T-helper 1 cell treated with Interleukin-12 subunit alpha and Interleukin-12 subunit beta and Interleukin-4 antibody, amounts not matched to agents 30 μg/mL and 1 μg/mL, for 36 hours (primary cell): ENCODE data around the gene FAM3D.

Experiments used
- H3K27ac Mint-ChIP-seq: one replicate; pipeline ENCODE4 v1.8.0; 2021; ENCODE audit warnings: mild to moderate bottlenecking, mixed read lengths
- H3K27me3 Mint-ChIP-seq: one replicate; pipeline ENCODE4 v1.8.0; 2021; ENCODE audit warnings: low read depth, mixed read lengths
- H3K36me3 Mint-ChIP-seq: one replicate; pipeline ENCODE4 v1.8.0; 2021; ENCODE audit warnings: low read depth, mixed read lengths
- H3K4me1 Mint-ChIP-seq: one replicate; pipeline ENCODE4 v1.8.0; 2021; ENCODE audit warnings: low read depth, mixed read lengths
- H3K4me3 Mint-ChIP-seq: one replicate; pipeline ENCODE4 v1.8.0; 2021; ENCODE audit warnings: mild to moderate bottlenecking, moderate library complexity, mixed read lengths
- H3K9me3 Mint-ChIP-seq: one replicate; pipeline ENCODE4 v1.8.0; 2021; ENCODE audit warnings: mixed read lengths

Gene FAM3D

DNA sequence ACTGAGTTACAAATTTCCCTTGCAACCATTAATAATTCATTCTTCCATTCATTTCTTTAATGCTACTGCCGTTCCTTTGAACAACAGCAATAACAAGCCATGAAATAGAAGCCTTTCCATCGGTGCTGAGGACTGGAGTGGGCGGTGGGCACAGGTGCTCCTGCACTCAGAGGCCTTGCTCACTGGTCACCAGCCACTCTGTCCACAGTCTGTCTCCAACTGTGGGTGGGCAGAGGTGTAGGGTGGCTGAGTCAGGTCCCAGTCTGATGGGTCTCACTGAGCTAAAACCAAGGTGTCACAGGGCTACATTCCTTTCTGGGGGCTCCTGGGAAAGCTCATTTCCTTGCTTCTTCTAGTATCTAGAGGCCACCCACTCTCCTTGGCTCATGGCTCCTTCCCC, 6.3 kb upstream of the FAM3D start:
- no peaks in the 10 kb centered on the region for H3K36me3 Mint-ChIP-seq
- no peak overlapping the region for H3K27ac Mint-ChIP-seq
- no peak overlapping the region for H3K4me3 Mint-ChIP-seq
- no peaks in the 10 kb centered on the region for H3K4me1 Mint-ChIP-seq
- H3K9me3 Mint-ChIP-seq, result peaks cover 5% of the 10 kb centered on the region
- H3K27me3 Mint-ChIP-seq, result peaks cover 21% of the 10 kb centered on the region

DNA sequence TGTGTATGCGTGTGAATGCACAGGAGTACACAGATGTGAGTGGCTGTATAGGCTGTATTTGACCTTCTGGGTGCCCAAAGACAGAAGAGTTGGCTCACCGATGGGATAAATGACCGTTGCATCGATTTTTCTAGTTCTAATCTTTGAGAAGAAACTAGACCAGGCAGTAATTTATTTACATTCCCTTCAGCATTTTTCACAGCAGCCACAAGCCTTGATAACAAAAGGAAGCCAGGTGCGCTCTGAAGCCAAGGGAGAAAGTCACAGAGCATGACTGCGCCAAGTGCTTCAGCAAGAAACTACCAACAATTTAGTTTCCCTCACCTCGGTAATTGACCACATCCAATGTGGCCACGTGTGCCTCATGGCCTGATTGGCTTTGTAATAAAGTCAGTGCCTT, 5.9 kb upstream of the FAM3D start:
- Mint-ChIP-seq H3K27me3 (peaks cover 21% of the 10 kb centered on the region), H3K4me1 (no peaks in the 10 kb centered on the region), H3K9me3 (peaks cover 5% of the 10 kb centered on the region), H3K4me3 (no peak overlapping the region), H3K27ac (no peak overlapping the region), H3K36me3 (no peaks in the 10 kb centered on the region)

DNA sequence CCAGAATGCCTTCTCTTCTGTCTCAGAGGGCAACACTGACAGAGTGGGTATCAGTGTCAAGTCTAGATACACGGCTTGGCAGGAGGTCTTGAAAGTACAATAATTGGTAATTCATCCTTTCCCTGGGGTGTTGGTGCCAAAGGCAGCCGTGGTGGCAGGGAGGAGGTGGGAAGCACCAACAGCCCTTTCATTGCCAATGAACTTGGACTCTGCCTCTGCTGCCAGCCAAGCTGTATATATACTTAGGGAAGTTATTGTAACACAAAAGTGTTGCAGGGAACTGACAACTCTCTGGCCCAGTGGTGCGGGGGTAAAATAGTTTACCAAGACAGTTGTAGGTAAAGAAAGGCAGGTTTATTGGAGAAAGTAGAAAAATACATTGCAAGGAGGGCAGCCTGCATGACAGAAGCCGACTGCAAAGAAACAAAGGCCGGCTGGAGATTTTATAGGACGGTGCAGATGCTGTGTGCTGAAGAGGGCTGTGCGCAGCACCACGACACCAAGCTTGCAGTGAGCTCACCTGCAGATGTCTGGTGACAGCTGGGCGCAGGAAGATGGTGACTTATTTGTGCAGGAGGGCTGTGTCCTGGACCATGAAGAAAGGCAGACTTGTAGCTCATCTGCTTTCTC, 4.0 kb upstream of the FAM3D start:
- Mint-ChIP-seq H3K27ac (no peak overlapping the region), H3K4me1 (no peaks in the 10 kb centered on the region), H3K36me3 (no peaks in the 10 kb centered on the region), H3K9me3 (peaks cover 2% of the 10 kb centered on the region), H3K4me3 (no peak overlapping the region), H3K27me3 (peaks cover 8% of the 10 kb centered on the region)

GRCh38 chr3:58668247-58668646, 1.7 kb upstream of the FAM3D start:
- H3K36me3 Mint-ChIP-seq, result no peaks in the 10 kb centered on the region
- H3K27ac Mint-ChIP-seq, result no peak overlapping the region
- no peaks in the 10 kb centered on the region for H3K4me1 Mint-ChIP-seq
- no peak overlapping the region for H3K4me3 Mint-ChIP-seq
- no peaks in the 10 kb centered on the region for H3K27me3 Mint-ChIP-seq
- H3K9me3 Mint-ChIP-seq, result no peaks in the 10 kb centered on the region

DNA sequence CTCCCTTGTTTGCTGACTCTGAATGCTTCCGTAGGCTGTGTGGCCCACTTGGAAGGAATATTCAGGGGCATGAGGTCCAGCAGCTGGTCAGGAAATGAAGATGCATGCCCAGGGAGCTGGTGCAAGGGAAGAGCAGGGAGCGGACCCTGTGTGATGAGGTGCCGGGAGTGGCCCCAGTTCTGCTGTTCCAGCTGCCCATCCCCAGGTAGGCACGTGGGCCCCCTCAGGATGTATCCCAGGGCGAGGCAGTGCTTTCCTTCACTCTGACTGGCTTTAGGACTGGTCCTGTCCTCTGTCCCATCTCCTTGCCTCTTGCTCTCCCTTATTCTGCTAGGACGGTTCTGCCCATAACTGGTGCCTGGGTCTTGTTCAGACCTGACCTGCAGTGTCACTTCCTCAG, 1.1 kb upstream of the FAM3D start:
- H3K4me3 Mint-ChIP-seq, result no peak overlapping the region
- H3K9me3 Mint-ChIP-seq, result no peaks in the 10 kb centered on the region
- H3K36me3 Mint-ChIP-seq, result no peaks in the 10 kb centered on the region
- H3K4me1 Mint-ChIP-seq, result no peaks in the 10 kb centered on the region
- no peak overlapping the region for H3K27ac Mint-ChIP-seq
- H3K27me3 Mint-ChIP-seq, result no peaks in the 10 kb centered on the region

DNA sequence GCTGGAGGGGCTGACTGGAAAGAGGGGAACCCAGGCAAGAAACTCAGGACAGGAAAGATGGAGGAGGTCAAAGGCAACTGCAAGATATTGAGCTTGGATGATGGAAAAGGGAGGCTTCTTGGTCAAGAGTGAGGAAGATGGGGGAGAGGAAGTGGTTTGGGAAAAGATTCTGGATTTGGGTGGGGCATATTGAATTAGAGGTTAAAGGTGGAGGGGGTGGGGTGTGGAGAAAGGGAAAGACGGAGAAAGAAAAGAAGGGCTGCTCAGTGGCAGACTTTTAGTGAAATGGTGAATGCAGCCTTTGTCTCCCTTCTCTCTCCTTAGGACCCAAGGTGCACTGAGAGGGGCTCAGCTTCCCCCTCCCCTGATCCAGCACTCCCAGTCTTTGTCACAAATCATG, 655 bp upstream of the FAM3D start:
- no peaks in the 10 kb centered on the region for H3K27me3 Mint-ChIP-seq
- no peaks in the 10 kb centered on the region for H3K4me1 Mint-ChIP-seq
- H3K27ac Mint-ChIP-seq, result no peak overlapping the region
- H3K9me3 Mint-ChIP-seq, result no peaks in the 10 kb centered on the region
- no peaks in the 10 kb centered on the region for H3K36me3 Mint-ChIP-seq
- no peak overlapping the region for H3K4me3 Mint-ChIP-seq

DNA sequence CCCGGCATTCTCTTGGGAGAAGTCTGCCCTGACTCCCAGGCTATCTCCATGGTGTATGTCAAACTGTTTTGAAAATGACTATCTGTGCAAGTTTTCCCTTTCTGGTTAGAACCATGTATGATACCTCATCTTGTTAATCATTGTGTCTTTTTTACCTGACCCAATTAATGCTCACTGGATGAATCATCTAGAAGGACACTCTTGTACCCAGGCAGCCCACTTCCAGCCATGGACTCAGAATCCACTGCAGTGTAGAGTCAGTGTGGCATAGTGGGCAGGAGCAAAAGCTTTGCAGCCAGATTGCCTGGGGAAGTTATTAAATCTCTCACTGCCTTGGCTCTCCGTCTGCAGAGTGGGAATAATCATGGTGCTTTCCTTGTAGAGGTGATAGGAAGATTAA, 1.2 kb downstream of the FAM3D start:
- Mint-ChIP-seq H3K4me1 (no peaks in the 10 kb centered on the region), H3K4me3 (no peak overlapping the region), H3K36me3 (no peaks in the 10 kb centered on the region), H3K27ac (no peak overlapping the region), H3K27me3 (no peaks in the 10 kb centered on the region), H3K9me3 (no peaks in the 10 kb centered on the region)

GRCh38 chr3:58664611-58665010, 2.0 kb downstream of the FAM3D start:
- no peaks in the 10 kb centered on the region for H3K4me1 Mint-ChIP-seq
- no peaks in the 10 kb centered on the region for H3K36me3 Mint-ChIP-seq
- H3K27me3 Mint-ChIP-seq, result no peaks in the 10 kb centered on the region
- H3K27ac Mint-ChIP-seq, result no peak overlapping the region
- H3K4me3 Mint-ChIP-seq, result no peak overlapping the region
- no peaks in the 10 kb centered on the region for H3K9me3 Mint-ChIP-seq

DNA sequence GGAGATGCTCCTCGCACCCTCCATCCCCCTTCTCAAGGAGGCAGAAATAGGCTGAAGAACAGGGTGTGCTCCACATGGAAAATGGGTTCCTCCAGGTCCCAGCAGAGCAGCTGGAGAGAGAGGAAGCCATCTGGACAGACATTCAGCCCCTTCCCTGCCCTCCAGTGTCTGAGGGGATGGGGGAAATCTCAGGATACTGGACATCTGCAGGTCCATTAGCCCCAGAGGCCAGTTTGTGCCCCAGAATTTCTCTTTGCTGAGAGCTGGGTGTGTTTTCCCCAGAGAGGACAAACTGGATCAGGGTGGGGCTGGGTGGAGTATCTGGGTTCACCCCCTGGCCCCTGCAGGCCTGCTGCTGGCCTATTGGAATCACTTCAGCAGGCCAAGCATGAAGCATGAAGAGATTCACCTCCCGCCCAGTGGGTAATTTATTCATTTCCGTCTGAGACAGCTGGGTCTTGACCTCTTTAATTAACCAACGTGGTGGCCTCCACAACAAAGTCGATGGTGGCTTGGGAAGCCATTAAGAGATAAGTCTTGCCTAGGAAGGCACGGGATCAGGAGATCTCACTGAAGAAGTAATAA, 4.6 kb downstream of the FAM3D start:
- H3K4me3 Mint-ChIP-seq, result no peak overlapping the region
- no peak overlapping the region for H3K27ac Mint-ChIP-seq
- H3K4me1 Mint-ChIP-seq, result no peaks in the 10 kb centered on the region
- no peaks in the 10 kb centered on the region for H3K36me3 Mint-ChIP-seq
- no peaks in the 10 kb centered on the region for H3K9me3 Mint-ChIP-seq
- H3K27me3 Mint-ChIP-seq, result no peaks in the 10 kb centered on the region

DNA sequence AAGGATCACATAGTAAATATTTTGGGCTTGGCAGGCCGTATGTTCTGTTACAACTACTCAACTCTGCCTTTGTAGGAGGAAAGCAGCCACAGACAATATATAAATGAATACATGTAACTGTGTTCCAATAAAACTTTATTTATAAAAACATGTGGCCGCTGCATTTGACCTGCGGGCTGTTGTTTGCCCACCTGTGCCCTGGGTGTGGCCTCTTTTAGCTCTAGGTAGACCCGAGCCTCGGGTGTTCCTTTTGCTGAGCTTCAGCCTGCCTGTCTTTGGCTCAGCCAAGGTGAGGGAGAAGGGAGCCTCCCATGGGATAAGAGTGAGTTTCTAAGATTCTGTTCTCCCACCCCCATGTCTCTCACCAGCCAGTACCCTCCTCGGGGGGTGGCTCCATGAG, 5.6 kb downstream of the FAM3D start:
- Mint-ChIP-seq H3K4me3 (no peak overlapping the region), H3K4me1 (no peaks in the 10 kb centered on the region), H3K27me3 (peaks cover under 1% of the 10 kb centered on the region), H3K9me3 (no peaks in the 10 kb centered on the region), H3K27ac (no peak overlapping the region), H3K36me3 (no peaks in the 10 kb centered on the region)

DNA sequence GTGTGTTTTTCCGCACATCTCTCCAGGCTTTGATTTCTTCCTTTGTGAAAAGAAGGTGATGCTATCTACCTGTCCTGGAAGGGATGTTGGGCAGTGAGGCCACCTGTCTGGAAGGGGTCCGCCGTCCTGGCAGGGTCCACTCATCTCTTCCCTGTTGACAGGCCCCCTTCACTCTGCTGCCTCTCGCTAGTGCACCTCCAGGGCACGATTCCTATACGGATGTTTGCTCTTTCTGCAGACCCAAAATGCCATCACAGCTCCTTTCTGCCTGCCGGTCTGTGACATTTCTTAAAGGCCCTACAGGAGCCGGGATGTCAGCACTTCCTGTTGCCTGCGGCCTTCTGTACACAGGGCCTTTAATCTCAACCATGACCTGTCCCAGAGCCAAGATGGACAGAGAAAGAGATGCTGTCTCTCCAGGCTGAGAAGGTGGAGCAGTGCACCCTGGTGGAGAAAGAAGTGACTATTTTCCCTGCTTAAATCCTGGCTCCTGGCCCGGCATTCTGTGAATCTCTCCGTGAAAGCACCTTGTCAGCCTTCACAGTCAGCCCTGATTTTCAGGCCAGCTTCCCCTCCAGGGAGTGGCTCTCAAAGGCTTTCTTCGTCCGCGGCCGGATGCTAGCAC, 7.4 kb downstream of the FAM3D start:
- no peak overlapping the region for H3K27ac Mint-ChIP-seq
- H3K4me3 Mint-ChIP-seq, result no peak overlapping the region
- H3K36me3 Mint-ChIP-seq, result no peaks in the 10 kb centered on the region
- no peaks in the 10 kb centered on the region for H3K9me3 Mint-ChIP-seq
- H3K27me3 Mint-ChIP-seq, result peaks cover 5% of the 10 kb centered on the region
- H3K4me1 Mint-ChIP-seq, result no peaks in the 10 kb centered on the region

GRCh38 chr3:58658508-58658907, 8.1 kb downstream of the FAM3D start:
- peaks cover 5% of the 10 kb centered on the region for H3K27me3 Mint-ChIP-seq
- H3K9me3 Mint-ChIP-seq, result no peaks in the 10 kb centered on the region
- H3K4me3 Mint-ChIP-seq, result no peak overlapping the region
- no peak overlapping the region for H3K27ac Mint-ChIP-seq
- no peaks in the 10 kb centered on the region for H3K36me3 Mint-ChIP-seq
- H3K4me1 Mint-ChIP-seq, result no peaks in the 10 kb centered on the region

DNA sequence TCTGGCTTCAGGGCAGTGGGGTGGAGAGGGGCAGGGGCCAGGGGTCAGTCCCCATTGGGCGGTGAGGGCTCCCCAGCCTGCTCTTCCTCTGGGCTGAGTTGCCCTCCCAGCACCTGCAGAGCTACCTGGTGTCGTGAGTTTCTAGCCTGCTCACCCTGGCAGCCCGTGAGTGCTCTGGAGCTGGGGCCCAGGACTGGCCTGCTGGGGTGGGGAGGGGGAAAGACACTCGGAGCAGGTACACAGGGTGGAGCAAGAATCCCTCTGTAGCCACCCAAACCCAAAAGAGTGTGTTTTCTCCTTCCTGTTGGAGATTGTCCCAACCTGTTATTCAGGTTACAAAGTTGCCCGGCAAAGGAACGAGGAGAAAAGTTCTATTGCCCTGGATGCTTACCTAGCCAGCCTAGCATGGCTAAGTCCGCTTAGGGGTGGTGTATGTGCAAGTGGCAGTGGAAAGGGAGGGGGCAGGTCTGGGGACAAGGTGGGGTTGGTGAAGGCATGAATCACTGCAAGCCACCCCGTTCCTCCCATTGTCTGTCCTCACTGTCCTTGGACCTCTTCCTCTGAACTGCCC, 8.9 kb downstream of the FAM3D start:
- no peaks in the 10 kb centered on the region for H3K36me3 Mint-ChIP-seq
- no peak overlapping the region for H3K27ac Mint-ChIP-seq
- no peak overlapping the region for H3K4me3 Mint-ChIP-seq
- H3K4me1 Mint-ChIP-seq, result no peaks in the 10 kb centered on the region
- H3K9me3 Mint-ChIP-seq, result no peaks in the 10 kb centered on the region
- H3K27me3 Mint-ChIP-seq, result peaks cover 5% of the 10 kb centered on the region

GRCh38 chr3:58657036-58657520, 9.5 kb downstream of the FAM3D start:
- H3K4me3 Mint-ChIP-seq, result no peak overlapping the region
- no peaks in the 10 kb centered on the region for H3K36me3 Mint-ChIP-seq
- peaks cover 5% of the 10 kb centered on the region for H3K27me3 Mint-ChIP-seq
- H3K27ac Mint-ChIP-seq, result no peak overlapping the region
- H3K9me3 Mint-ChIP-seq, result no peaks in the 10 kb centered on the region
- no peaks in the 10 kb centered on the region for H3K4me1 Mint-ChIP-seq

DNA sequence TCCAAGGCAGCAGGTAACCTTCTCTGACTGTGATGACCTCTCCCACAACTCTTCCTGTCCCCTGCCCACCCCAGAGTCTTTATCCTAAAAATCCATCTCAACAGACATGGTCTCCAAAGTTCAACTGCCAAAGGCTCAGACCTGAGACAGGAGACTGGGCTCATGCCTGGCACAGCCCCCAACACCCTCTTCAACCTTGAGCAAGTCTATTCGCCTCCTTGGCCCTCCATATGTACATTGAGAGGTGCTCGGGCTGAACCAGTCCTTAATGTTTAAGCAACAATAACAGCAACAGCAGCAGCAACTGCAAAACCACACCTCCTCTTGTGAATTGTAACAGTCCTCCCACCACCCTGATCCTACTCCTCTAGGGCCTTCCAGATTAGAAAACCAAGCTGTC, 9.9 kb downstream of the FAM3D start:
- no peak overlapping the region for H3K4me3 Mint-ChIP-seq
- H3K36me3 Mint-ChIP-seq, result no peaks in the 10 kb centered on the region
- H3K27ac Mint-ChIP-seq, result no peak overlapping the region
- peaks cover 5% of the 10 kb centered on the region for H3K27me3 Mint-ChIP-seq
- H3K9me3 Mint-ChIP-seq, result no peaks in the 10 kb centered on the region
- H3K4me1 Mint-ChIP-seq, result no peaks in the 10 kb centered on the region
